ENCODE measurements around the gene TBC1D17. TPM values are rescaled to one million over a fixed set of nuclear protein-coding genes. Genes with fewer than 3 reads are reported as not detected.
A peak's percentile ranks its signal among the peaks of the same experiment; 100 is the strongest.

The TBC1D17 gene
- total RNA-seq, 1 donor from 2014 or later = 47.5 TPM

GRCh38 chr19:49890349-49891311 is 13.1 kb downstream of the TBC1D17 start:
- intact Hi-C loops (cut with micrococcal nuclease) = no loop called here
- H3K9me3 ChIP-seq (replicated peaks) = no peaks in the 10 kb centered on the region
- H3K27me3 ChIP-seq (ENCODE audit: low read depth) = peaks cover 24% of the 10 kb centered on the region
- DNase-seq = no peak
- no peak overlapping the region for H3K27ac ChIP-seq (replicated peaks)
- TF ChIP-seq CTCF (IDR thresholded peaks at IDR 0.05; ENCODE audit: borderline replicate concordance) = peak; percentile 6
- H3K4me3 ChIP-seq = peak overlapping the region; percentile 60
- peaks cover 17% of the 10 kb centered on the region for H3K36me3 ChIP-seq
- H3K4me1 ChIP-seq = peaks cover 29% of the 10 kb centered on the region

- Histone ChIP-seq H3K9me3 (replicated peaks) (no peaks in the 10 kb centered on the region), H3K27me3 (ENCODE audit: low read depth) (peaks cover 24% of the 10 kb centered on the region), H3K36me3 (peaks cover 10% of the 10 kb centered on the region), H3K27ac (replicated peaks) (no peak overlapping the region), H3K4me1 (peaks cover 29% of the 10 kb centered on the region), H3K4me3 (no peak overlapping the region)
- intact Hi-C loops (cut with micrococcal nuclease) = no loop called here
- no peak for DNase-seq
- no peak for TF ChIP-seq CTCF (IDR thresholded peaks at IDR 0.05; ENCODE audit: borderline replicate concordance)
Observed at GRCh38 chr19:49891393-49891792, 13.9 kb downstream of the TBC1D17 start.

GRCh38 chr19:49892716-49893115 is 15.2 kb downstream of the TBC1D17 start:
- DNase-seq = no peak
- H3K4me1 ChIP-seq = peaks cover 29% of the 10 kb centered on the region
- no peak overlapping the region for H3K4me3 ChIP-seq
- peaks cover 8% of the 10 kb centered on the region for H3K36me3 ChIP-seq
- H3K9me3 ChIP-seq (replicated peaks) = no peaks in the 10 kb centered on the region
- no peak for TF ChIP-seq CTCF (IDR thresholded peaks at IDR 0.05; ENCODE audit: borderline replicate concordance)
- H3K27me3 ChIP-seq (ENCODE audit: low read depth) = peaks cover 24% of the 10 kb centered on the region
- H3K27ac ChIP-seq (replicated peaks) = no peak overlapping the region
- intact Hi-C loops (cut with micrococcal nuclease) = no loop called here

GRCh38 chr19:49894011-49894664 is 16.6 kb downstream of the TBC1D17 start:
- DNase-seq = no peak
- no peak for TF ChIP-seq CTCF (IDR thresholded peaks at IDR 0.05; ENCODE audit: borderline replicate concordance)
- intact Hi-C loops (cut with micrococcal nuclease) = no loop called here

GRCh38 chr19:49894879-49895565 is 17.5 kb downstream of the TBC1D17 start:
- Histone ChIP-seq H3K27me3 (ENCODE audit: low read depth) (peaks cover 22% of the 10 kb centered on the region), H3K4me3 (no peak overlapping the region), H3K36me3 (no peaks in the 10 kb centered on the region), H3K9me3 (replicated peaks) (no peaks in the 10 kb centered on the region), H3K27ac (replicated peaks) (no peak overlapping the region), H3K4me1 (peaks cover 16% of the 10 kb centered on the region)
- intact Hi-C loops (cut with micrococcal nuclease) = no loop called here
- no peak for TF ChIP-seq CTCF (IDR thresholded peaks at IDR 0.05; ENCODE audit: borderline replicate concordance)
- no peak for DNase-seq

More at GRCh38 chr19:49894011-49894664, 16.6 kb downstream of the TBC1D17 start:
- Histone ChIP-seq H3K27me3 (ENCODE audit: low read depth) (peaks cover 24% of the 10 kb centered on the region), H3K27ac (replicated peaks) (no peak overlapping the region), H3K4me1 (peaks cover 24% of the 10 kb centered on the region), H3K4me3 (no peak overlapping the region), H3K36me3 (no peaks in the 10 kb centered on the region), H3K9me3 (replicated peaks) (no peaks in the 10 kb centered on the region)

Data from left ventricle myocardium inferior (tissue), 1 donor.